Measurements from ENCODE around the gene PPA1.

DNA sequence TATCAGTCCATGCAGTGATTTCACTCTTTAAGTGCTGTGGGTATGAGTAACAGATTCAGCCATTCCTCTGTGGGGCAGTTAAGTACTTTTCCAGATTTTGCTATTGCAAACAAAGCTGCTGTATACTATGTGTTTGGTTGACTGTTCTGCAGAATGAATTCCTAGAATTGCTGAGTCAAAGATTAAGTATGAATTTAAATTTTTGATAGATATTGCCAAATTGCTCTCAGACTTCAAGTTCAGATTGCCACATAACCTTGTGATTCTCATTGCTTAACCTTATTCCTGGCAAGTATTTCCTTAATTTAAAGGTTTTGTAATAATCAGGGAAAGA lies 41.3 kb downstream of the PPA1 start:
- TF ChIP-seq, protein P1, sequence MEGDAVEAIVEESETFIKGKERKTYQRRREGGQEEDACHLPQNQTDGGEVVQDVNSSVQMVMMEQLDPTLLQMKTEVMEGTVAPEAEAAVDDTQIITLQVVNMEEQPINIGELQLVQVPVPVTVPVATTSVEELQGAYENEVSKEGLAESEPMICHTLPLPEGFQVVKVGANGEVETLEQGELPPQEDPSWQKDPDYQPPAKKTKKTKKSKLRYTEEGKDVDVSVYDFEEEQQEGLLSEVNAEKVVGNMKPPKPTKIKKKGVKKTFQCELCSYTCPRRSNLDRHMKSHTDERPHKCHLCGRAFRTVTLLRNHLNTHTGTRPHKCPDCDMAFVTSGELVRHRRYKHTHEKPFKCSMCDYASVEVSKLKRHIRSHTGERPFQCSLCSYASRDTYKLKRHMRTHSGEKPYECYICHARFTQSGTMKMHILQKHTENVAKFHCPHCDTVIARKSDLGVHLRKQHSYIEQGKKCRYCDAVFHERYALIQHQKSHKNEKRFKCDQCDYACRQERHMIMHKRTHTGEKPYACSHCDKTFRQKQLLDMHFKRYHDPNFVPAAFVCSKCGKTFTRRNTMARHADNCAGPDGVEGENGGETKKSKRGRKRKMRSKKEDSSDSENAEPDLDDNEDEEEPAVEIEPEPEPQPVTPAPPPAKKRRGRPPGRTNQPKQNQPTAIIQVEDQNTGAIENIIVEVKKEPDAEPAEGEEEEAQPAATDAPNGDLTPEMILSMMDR (conservative IDR thresholded peaks at IDR 0.05; ENCODE audit: low read length): no peak
- TF ChIP-seq EZH2phosphoT487 (IDR thresholded peaks at IDR 0.05; ENCODE audit: borderline replicate concordance): no peak
